ENCODE results near the gene SARDH. TPM values are rescaled to one million over a fixed set of nuclear protein-coding genes. Genes with fewer than 3 reads are reported as not detected.

SARDH gene
- total and polyA plus RNA-seq, 2 donors (not counting 1 experiment from before 2014, with no cell fraction given): 0.03 to 0.07 TPM

DNA sequence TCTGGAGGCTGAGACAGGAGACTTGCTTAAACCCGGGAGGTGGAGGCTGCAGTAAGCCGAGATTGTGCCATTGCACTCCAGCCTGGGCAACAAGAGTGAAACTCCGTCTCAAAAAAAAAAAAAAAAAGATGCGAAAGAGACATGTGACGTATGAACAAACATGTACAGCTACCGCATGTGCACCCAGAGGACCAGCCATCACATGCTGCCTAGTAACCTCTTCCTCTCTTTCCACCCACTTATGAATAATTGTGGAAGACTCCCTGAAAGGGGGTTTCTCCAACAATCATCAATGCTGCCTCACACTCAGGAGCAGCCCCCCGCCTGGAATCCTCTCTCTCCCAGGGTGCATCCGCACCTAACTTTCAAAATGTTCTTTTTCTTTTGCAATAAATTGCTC is 2.2 kb downstream of the SARDH start:
- Mint-ChIP-seq H3K9me3 (ENCODE audit: insufficient read depth) (no peaks in the 10 kb centered on the region), H3K4me3 (peak overlapping the region; percentile 32), H3K27ac (peak overlapping the region; percentile 27), H3K4me1 (peaks cover 39% of the 10 kb centered on the region), H3K27me3 (peaks cover 7% of the 10 kb centered on the region)
- WGBS (ENCODE audit: insufficient coverage): 71% methylated on average over 2 of the region's 8 CpGs
- H4K20me1 ChIP-seq (ENCODE audit: control insufficient read depth, insufficient read depth, low read length, poor library complexity, severe bottlenecking): no peaks in the 10 kb centered on the region
- no peaks in the 10 kb centered on the region for H3K9me3 ChIP-seq (ENCODE audit: control extremely low read depth in 1 of 3, control insufficient read depth in 2 of 3, insufficient read depth in 1 of 3, low read length in 2 of 3)
- no peak overlapping the region for H3K9ac ChIP-seq (ENCODE audit: low read length)
- DNase-seq: peak; percentile 63
- TF ChIP-seq, protein P1, sequence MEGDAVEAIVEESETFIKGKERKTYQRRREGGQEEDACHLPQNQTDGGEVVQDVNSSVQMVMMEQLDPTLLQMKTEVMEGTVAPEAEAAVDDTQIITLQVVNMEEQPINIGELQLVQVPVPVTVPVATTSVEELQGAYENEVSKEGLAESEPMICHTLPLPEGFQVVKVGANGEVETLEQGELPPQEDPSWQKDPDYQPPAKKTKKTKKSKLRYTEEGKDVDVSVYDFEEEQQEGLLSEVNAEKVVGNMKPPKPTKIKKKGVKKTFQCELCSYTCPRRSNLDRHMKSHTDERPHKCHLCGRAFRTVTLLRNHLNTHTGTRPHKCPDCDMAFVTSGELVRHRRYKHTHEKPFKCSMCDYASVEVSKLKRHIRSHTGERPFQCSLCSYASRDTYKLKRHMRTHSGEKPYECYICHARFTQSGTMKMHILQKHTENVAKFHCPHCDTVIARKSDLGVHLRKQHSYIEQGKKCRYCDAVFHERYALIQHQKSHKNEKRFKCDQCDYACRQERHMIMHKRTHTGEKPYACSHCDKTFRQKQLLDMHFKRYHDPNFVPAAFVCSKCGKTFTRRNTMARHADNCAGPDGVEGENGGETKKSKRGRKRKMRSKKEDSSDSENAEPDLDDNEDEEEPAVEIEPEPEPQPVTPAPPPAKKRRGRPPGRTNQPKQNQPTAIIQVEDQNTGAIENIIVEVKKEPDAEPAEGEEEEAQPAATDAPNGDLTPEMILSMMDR (IDR thresholded peaks at IDR 0.05): no peak
- TF ChIP-seq EZH2 (IDR thresholded peaks at IDR 0.05; ENCODE audit: borderline replicate concordance, insufficient read depth, low read depth, low read length, poor library complexity, severe bottlenecking): no peak
- no peak overlapping the region for H3K4me3 ChIP-seq (ENCODE audit: control extremely low read depth in 1 of 5, extremely low read depth in 1 of 5, insufficient read depth in 1 of 5, low read depth in 2 of 5, low read length in 4 of 5)
- peak; percentile 35 for ATAC-seq (ENCODE audit: low read depth)
- POLR2A ChIA-PET: interaction anchor here (0.7 to 0.9 kb wide), 3 partner anchors 219 to 968 kb away, joined by 3 to 4 read pairs (median 4); partner anchors contain the start of gene WDR5
- no peak overlapping the region for H2AFZ ChIP-seq (ENCODE audit: insufficient read depth, low read depth, low read length, poor library complexity, severe bottlenecking)
- intact Hi-C loops (cut with micrococcal nuclease): loop anchor here (5.0 kb wide), 1 partner anchor 51 kb away; no protein-coding TSS in a partner anchor
- H3K36me3 ChIP-seq (replicated peaks in 1 of 2; ENCODE audit: control extremely low read depth in 1 of 2, control insufficient read depth in 1 of 2, extremely low read depth in 1 of 2, insufficient read depth in 2 of 2, low read length in 1 of 2): no peaks in the 10 kb centered on the region
- H3K4me1 ChIP-seq (ENCODE audit: control insufficient read depth in 2 of 2, insufficient read depth in 2 of 2, low read length in 2 of 2): peaks cover 25 to 36% of the 10 kb centered on the region in 2 donors
- no peaks in the 10 kb centered on the region for H3K79me2 ChIP-seq (ENCODE audit: control insufficient read depth, insufficient read depth, low read length)
- no peaks in the 10 kb centered on the region for H3K27me3 ChIP-seq (replicated peaks in 1 of 4; ENCODE audit: control extremely low read depth in 1 of 4, control insufficient read depth in 3 of 4, insufficient read depth in 4 of 4, low read length in 3 of 4)
- CTCF ChIA-PET: interaction anchor here (1.3 to 1.4 kb wide), 3 partner anchors 11 to 264 kb away, joined by 3 to 8 read pairs (median 6); no protein-coding TSS in a partner anchor
- H3K27ac ChIP-seq (ENCODE audit: low read length in 2 of 2): no peak overlapping the region
- H3K4me2 ChIP-seq (replicated peaks; ENCODE audit: low read depth, low read length, poor library complexity, severe bottlenecking): no peak overlapping the region

DNA sequence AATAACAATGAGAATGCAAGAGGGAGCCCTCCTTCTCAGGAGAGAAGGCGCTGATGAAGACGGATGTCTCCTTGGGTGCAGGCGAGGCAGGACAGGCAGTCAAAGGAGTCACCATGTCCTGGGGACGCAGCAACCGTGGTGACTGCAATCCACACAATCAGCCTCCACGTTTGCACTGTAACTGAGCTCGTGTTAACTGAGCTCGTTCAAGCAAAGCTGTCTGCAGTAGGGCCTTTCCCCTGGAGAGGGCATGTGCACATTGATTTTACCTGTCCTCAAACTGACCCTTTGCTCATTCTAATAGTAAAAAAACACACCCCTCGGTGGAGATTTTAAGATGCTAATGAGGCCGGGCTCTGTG is 2.8 kb downstream of the SARDH start:
- intact Hi-C loops (cut with micrococcal nuclease): loop anchor here (5.0 kb wide), 1 partner anchor 52 kb away; no protein-coding TSS in a partner anchor
- TF ChIP-seq, protein P1 (IDR thresholded peaks at IDR 0.05): no peak
- TF ChIP-seq EZH2 (IDR thresholded peaks at IDR 0.05; ENCODE audit: borderline replicate concordance, insufficient read depth, low read depth, low read length, poor library complexity, severe bottlenecking): no peak
- Mint-ChIP-seq H3K4me3 (peak overlapping the region; percentile 85), H3K27ac (peak overlapping the region; percentile 84), H3K4me1 (peaks cover 39% of the 10 kb centered on the region), H3K9me3 (ENCODE audit: insufficient read depth) (no peaks in the 10 kb centered on the region), H3K27me3 (peaks cover 7% of the 10 kb centered on the region)
- no peaks in the 10 kb centered on the region for H4K20me1 ChIP-seq (ENCODE audit: control insufficient read depth, insufficient read depth, low read length, poor library complexity, severe bottlenecking)
- H3K36me3 ChIP-seq (replicated peaks in 1 of 2; ENCODE audit: control extremely low read depth in 1 of 2, control insufficient read depth in 1 of 2, extremely low read depth in 1 of 2, insufficient read depth in 2 of 2, low read length in 1 of 2): no peaks in the 10 kb centered on the region
- peaks cover 25 to 36% of the 10 kb centered on the region in 2 donors for H3K4me1 ChIP-seq (ENCODE audit: control insufficient read depth in 2 of 2, insufficient read depth in 2 of 2, low read length in 2 of 2)
- ATAC-seq (ENCODE audit: low read depth) (peak; percentile 56), DNase-seq (peak; percentile 58)
- no peak overlapping the region for H2AFZ ChIP-seq (ENCODE audit: insufficient read depth, low read depth, low read length, poor library complexity, severe bottlenecking)
- H3K4me2 ChIP-seq (replicated peaks; ENCODE audit: low read depth, low read length, poor library complexity, severe bottlenecking): peak overlapping the region; percentile 43
- POLR2A ChIA-PET: no interaction called here
- no peak overlapping the region for H3K4me3 ChIP-seq (ENCODE audit: control extremely low read depth in 1 of 5, extremely low read depth in 1 of 5, insufficient read depth in 1 of 5, low read depth in 2 of 5, low read length in 4 of 5)
- 7% methylated on average over 5 of the region's 10 CpGs for WGBS (ENCODE audit: insufficient coverage)
- H3K9me3 ChIP-seq (ENCODE audit: control extremely low read depth in 1 of 3, control insufficient read depth in 2 of 3, insufficient read depth in 1 of 3, low read length in 2 of 3): no peaks in the 10 kb centered on the region
- no peaks in the 10 kb centered on the region for H3K79me2 ChIP-seq (ENCODE audit: control insufficient read depth, insufficient read depth, low read length)
- no peak overlapping the region for H3K27ac ChIP-seq (ENCODE audit: low read length in 2 of 2)
- no peaks in the 10 kb centered on the region for H3K27me3 ChIP-seq (replicated peaks in 1 of 4; ENCODE audit: control extremely low read depth in 1 of 4, control insufficient read depth in 3 of 4, insufficient read depth in 4 of 4, low read length in 3 of 4)
- H3K9ac ChIP-seq (ENCODE audit: low read length): no peak overlapping the region
- CTCF ChIA-PET: interaction anchor here (1.3 to 4.7 kb wide), 4 partner anchors 7 to 265 kb away, joined by 3 to 17 read pairs (median 7); no protein-coding TSS in a partner anchor
